HepG2 (cell line): ENCODE results near the gene RITA1. TPM values are rescaled to one million over a fixed set of nuclear protein-coding genes. Genes with fewer than 3 reads are reported as not detected.

ENCODE experiments used
- GABPA ChIP-seq, 2 experiments: IDR thresholded peaks; 2 replicates each; pipeline ENCODE4 v1.6.1; 2011 to 2016; ENCODE audit warnings: low read depth in 2 of 2, low read length in 1 of 2, missing biosample characterization in 1 of 2, missing genetic modification characterization in 1 of 2
- HNF4A ChIP-seq: sonication (generic); formaldehyde crosslinking; IDR thresholded peaks from 2 replicates; pipeline ENCODE4 v1.4.0; 2020; ENCODE audit warnings: missing genetic modification reagents
- KLF15 ChIP-seq: sonication (generic); formaldehyde crosslinking; IDR thresholded peaks from 2 replicates; pipeline ENCODE4 v1.8.1; 2023; ENCODE audit warnings: borderline replicate concordance, mild to moderate bottlenecking, inconsistent platforms, missing genetic modification reagents, mixed read lengths
- PAX8 ChIP-seq: sonication (generic); formaldehyde crosslinking; IDR thresholded peaks from 2 replicates; pipeline ENCODE4 v1.8.0; 2022; ENCODE audit warnings: mild to moderate bottlenecking, missing genetic modification reagents, borderline replicate concordance
- TARDBP ChIP-seq: sonication (generic); formaldehyde crosslinking; IDR thresholded peaks from 2 replicates; pipeline ENCODE4 v1.8.0; 2022; ENCODE audit warnings: mild to moderate bottlenecking, missing genetic modification reagents
- ZBTB7B ChIP-seq: sonication (generic); formaldehyde crosslinking; IDR thresholded peaks from 2 replicates; pipeline ENCODE4 v1.4.0; 2020; ENCODE audit warnings: missing genetic modification reagents
- ZMYM2 ChIP-seq: sonication (generic); formaldehyde crosslinking; IDR thresholded peaks from 2 replicates; pipeline ENCODE4 v1.8.0; 2022; ENCODE audit warnings: mild to moderate bottlenecking, missing genetic modification reagents
- ZNF282 ChIP-seq: fragments of 450-650 bp; IDR thresholded peaks from 2 replicates; pipeline ENCODE4 v1.6.1; 2018; ENCODE audit not compliant: partially characterized antibody
- ZNF460 ChIP-seq: sonication (generic); formaldehyde crosslinking; IDR thresholded peaks from 2 replicates; pipeline ENCODE4 v1.5.1; 2020; ENCODE audit warnings: missing genetic modification reagents, mild to moderate bottlenecking, borderline replicate concordance
- polyA plus RNA-seq, 8 experiments: library from polyadenylated mRNA; depleted of rRNA in 3 of 8; stranded (reverse) in 7 of 8; unstranded in 1 of 8; fragments of >200 nt; fragmentation: Illumina TruSeq in 4 of 8; extraction: Trizol in 4 of 8; gene quantifications; 2 replicates each; pipeline versions ENCODE4 v1.2.1 to v1.2.3, GENCODE V29; 2011 to 2016; ENCODE audit warnings: low read depth in 4 of 8, missing spikeins in 1 of 8, mixed read lengths in 1 of 8; ENCODE audit not compliant: insufficient read depth in 1 of 8
- total RNA-seq, 5 experiments: library from RNA; depleted of rRNA; stranded (reverse); fragments of >200 nt; fragmentation: Illumina TruSeq; extraction: Trizol; gene quantifications; 2 replicates each; pipeline ENCODE4 v1.2.3, GENCODE V29; 2016; ENCODE audit warnings: low read depth in 1 of 5
- TF ChIP-seq, protein P1 (sequence below), 2 experiments: sonication (generic) in 1 of 2; formaldehyde crosslinking in 1 of 2; IDR thresholded peaks; 2 replicates each; pipeline versions ENCODE4 v1.5.1 to v1.6.1; 2011 to 2020; ENCODE audit warnings: borderline replicate concordance in 1 of 2, low read depth in 1 of 2, low read length in 1 of 2, mild to moderate bottlenecking in 1 of 2, missing genetic modification reagents in 1 of 2, moderate library complexity in 1 of 2
- TF ChIP-seq, protein P2 (sequence below): sonication (generic); formaldehyde crosslinking; conservative IDR thresholded peaks from 2 replicates; pipeline ENCODE4 v1.4.0; 2020; ENCODE audit warnings: mild to moderate bottlenecking, missing genetic modification reagents, moderate library complexity
- TF ChIP-seq, protein P3 (sequence below): sonication (generic); formaldehyde crosslinking; IDR thresholded peaks from 2 replicates; pipeline ENCODE4 v1.5.0; 2020; ENCODE audit warnings: missing genetic modification reagents, mild to moderate bottlenecking, borderline replicate concordance
- TF ChIP-seq, protein P4 (sequence below): sonication (generic); formaldehyde crosslinking; IDR thresholded peaks from 2 replicates; pipeline ENCODE4 v1.8.0; 2022; ENCODE audit warnings: mild to moderate bottlenecking, missing genetic modification reagents, borderline replicate concordance
- TF ChIP-seq, protein P5 (sequence below): IDR thresholded peaks from 2 replicates; pipeline ENCODE4 v1.6.1; 2012; ENCODE audit warnings: low read depth, low read length, improper control_type of control experiment

Gene RITA1
- total and polyA plus RNA-seq, 2 of the 13 experiments (the other 11 are each of a cell fraction or from before 2014, with no cell fraction given) = 12.4 to 28.9 TPM

DNA sequence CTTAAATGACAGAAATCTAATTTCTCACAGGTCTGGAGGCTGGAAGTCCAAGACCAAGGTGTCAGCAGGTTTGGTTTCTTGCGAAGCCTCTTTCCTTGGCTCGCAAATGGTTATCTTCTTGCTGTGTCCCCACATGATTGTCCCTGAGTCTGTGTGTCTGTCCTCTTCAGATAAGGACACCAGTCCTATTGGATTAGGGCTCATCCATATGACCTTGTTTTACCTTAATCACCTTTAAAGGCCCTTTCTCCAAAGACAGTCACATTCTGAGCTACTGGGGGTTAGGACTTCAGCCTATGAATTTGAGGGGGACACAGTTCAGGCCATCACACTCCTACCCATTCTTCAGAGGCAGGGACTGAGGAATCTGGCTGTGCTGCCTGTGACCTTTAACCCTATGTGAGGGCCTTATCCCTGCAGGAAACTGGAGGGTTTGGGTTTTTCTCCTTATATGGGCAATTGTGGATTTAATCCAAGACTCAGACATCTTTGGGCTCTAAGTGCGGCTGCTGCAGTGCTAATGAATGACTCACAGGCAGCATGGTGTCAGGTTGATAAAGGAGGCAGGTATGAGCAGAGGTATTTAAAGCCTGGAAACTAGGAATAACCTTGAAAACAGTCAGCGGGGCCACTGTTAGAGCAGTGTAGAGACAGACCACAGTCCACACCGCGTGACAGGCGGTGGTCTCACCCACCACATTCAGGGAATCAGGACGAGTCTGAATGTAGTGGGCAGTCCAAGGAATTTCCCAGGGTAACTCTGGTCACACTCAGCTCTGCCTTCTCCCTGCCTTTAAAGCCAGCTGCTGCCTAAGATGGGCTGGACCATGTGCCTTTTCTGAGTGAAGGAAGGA lies 45.9 kb downstream of the RITA1 start (continued):
- TF ChIP-seq, protein P1, sequence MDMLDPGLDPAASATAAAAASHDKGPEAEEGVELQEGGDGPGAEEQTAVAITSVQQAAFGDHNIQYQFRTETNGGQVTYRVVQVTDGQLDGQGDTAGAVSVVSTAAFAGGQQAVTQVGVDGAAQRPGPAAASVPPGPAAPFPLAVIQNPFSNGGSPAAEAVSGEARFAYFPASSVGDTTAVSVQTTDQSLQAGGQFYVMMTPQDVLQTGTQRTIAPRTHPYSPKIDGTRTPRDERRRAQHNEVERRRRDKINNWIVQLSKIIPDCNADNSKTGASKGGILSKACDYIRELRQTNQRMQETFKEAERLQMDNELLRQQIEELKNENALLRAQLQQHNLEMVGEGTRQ (IDR thresholded peaks at IDR 0.05; ENCODE audit: low read depth, low read length) = no peak
- TF ChIP-seq, protein P1 (CRISPR knock-in tag; IDR thresholded peaks at IDR 0.05; ENCODE audit: borderline replicate concordance) = 0 out of 2 replicates have a peak, but pooled peaks have one; percentile 24
- TF ChIP-seq ZBTB7B (peak; percentile 74; the same call in 1 of the 2 replicates), ZMYM2 (CRISPR knock-in tag) (peak; percentile 20; the same call in 1 of the 2 replicates), KLF15 (CRISPR knock-in tag) (no peak), ZNF282 (no peak), TARDBP (CRISPR knock-in tag) (no peak), HNF4A (CRISPR knock-in tag) (peak; percentile 33), PAX8 (CRISPR knock-in tag) (no peak), ZNF460 (CRISPR knock-in tag) (no peak), GABPA (IDR thresholded peaks at IDR 0.05; ENCODE audit: low read depth, low read length) (no peak), GABPA (CRISPR knock-in tag; IDR thresholded peaks at IDR 0.05; ENCODE audit: low read depth) (no peak)
- TF ChIP-seq, protein P2, sequence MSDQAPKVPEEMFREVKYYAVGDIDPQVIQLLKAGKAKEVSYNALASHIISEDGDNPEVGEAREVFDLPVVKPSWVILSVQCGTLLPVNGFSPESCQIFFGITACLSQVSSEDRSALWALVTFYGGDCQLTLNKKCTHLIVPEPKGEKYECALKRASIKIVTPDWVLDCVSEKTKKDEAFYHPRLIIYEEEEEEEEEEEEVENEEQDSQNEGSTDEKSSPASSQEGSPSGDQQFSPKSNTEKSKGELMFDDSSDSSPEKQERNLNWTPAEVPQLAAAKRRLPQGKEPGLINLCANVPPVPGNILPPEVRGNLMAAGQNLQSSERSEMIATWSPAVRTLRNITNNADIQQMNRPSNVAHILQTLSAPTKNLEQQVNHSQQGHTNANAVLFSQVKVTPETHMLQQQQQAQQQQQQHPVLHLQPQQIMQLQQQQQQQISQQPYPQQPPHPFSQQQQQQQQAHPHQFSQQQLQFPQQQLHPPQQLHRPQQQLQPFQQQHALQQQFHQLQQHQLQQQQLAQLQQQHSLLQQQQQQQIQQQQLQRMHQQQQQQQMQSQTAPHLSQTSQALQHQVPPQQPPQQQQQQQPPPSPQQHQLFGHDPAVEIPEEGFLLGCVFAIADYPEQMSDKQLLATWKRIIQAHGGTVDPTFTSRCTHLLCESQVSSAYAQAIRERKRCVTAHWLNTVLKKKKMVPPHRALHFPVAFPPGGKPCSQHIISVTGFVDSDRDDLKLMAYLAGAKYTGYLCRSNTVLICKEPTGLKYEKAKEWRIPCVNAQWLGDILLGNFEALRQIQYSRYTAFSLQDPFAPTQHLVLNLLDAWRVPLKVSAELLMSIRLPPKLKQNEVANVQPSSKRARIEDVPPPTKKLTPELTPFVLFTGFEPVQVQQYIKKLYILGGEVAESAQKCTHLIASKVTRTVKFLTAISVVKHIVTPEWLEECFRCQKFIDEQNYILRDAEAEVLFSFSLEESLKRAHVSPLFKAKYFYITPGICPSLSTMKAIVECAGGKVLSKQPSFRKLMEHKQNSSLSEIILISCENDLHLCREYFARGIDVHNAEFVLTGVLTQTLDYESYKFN (CRISPR knock-in tag) = peak; percentile 30; the same call in 1 of the 2 replicates
- TF ChIP-seq, protein P3, sequence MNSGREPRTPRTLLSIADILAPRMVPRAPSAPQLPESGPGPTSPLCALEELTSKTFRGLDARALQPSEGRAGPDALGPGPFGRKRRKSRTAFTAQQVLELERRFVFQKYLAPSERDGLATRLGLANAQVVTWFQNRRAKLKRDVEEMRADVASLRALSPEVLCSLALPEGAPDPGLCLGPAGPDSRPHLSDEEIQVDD (CRISPR knock-in tag) = no peak
- TF ChIP-seq, protein P4, sequence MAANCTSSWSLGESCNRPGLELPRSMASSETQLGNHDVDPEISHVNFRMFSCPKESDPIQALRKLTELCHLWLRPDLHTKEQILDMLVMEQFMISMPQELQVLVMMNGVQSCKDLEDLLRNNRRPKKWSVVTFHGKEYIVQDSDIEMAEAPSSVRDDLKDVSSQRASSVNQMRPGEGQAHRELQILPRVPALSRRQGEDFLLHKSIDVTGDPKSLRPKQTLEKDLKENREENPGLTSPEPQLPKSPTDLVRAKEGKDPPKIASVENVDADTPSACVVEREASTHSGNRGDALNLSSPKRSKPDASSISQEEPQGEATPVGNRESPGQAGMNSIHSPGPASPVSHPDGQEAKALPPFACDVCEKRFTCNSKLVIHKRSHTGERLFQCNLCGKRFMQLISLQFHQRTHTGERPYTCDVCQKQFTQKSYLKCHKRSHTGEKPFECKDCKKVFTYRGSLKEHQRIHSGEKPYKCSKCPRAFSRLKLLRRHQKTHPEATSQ = no peak
- TF ChIP-seq, protein P5, sequence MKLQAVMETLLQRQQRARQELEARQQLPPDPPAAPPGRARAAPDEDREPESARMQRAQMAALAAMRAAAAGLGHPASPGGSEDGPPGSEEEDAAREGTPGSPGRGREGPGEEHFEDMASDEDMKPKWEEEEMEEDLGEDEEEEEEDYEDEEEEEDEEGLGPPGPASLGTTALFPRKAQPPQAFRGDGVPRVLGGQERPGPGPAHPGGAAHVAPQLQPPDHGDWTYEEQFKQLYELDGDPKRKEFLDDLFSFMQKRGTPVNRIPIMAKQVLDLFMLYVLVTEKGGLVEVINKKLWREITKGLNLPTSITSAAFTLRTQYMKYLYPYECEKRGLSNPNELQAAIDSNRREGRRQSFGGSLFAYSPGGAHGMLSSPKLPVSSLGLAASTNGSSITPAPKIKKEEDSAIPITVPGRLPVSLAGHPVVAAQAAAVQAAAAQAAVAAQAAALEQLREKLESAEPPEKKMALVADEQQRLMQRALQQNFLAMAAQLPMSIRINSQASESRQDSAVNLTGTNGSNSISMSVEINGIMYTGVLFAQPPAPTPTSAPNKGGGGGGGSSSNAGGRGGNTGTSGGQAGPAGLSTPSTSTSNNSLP = no peak
